Stomach smooth muscle (tissue), 2 donors: Measurements from ENCODE around the gene INPP5E.
"Not testable (repeated sequence)": the region's sequence is repeated elsewhere in the genome, so short reads cannot be mapped to it uniquely, and the experiment has no call there.

Source experiments
- H3K27ac ChIP-seq: one replicate; pipeline ENCODE4 v1.7.0; 2013; ENCODE audit warnings: mild to moderate bottlenecking, low read length, inconsistent platforms
- H3K27me3 ChIP-seq, 2 donors: one replicate each; pipeline ENCODE4 v1.7.0; 2013; ENCODE audit warnings: low read length in 2 of 2; ENCODE audit not compliant: insufficient read depth in 2 of 2, control insufficient read depth in 1 of 2
- H3K36me3 ChIP-seq, 2 donors: one replicate each; pipeline ENCODE4 v1.7.0; 2013; ENCODE audit warnings: low read length in 2 of 2; ENCODE audit not compliant: control insufficient read depth in 2 of 2, insufficient read depth in 2 of 2
- H3K4me1 ChIP-seq: one replicate; pipeline ENCODE4 v1.7.0; 2013; ENCODE audit warnings: low read length; ENCODE audit not compliant: control insufficient read depth, insufficient read depth
- H3K4me3 ChIP-seq, 2 donors: one replicate each; pipeline ENCODE4 v1.7.0; 2013; ENCODE audit warnings: low read length in 2 of 2
- H3K9ac ChIP-seq, 2 donors: one replicate each; pipeline ENCODE4 v1.7.0; 2013; ENCODE audit warnings: low read length in 2 of 2, mild to moderate bottlenecking in 1 of 2
- H3K9me3 ChIP-seq, 2 donors: one replicate each; pipeline ENCODE4 v1.7.0; 2013; ENCODE audit warnings: low read length in 2 of 2; ENCODE audit not compliant: control insufficient read depth in 2 of 2
- donor health status: healthy.
- donor health status: Pancreatic carcinoma.

The INPP5E gene

DNA sequence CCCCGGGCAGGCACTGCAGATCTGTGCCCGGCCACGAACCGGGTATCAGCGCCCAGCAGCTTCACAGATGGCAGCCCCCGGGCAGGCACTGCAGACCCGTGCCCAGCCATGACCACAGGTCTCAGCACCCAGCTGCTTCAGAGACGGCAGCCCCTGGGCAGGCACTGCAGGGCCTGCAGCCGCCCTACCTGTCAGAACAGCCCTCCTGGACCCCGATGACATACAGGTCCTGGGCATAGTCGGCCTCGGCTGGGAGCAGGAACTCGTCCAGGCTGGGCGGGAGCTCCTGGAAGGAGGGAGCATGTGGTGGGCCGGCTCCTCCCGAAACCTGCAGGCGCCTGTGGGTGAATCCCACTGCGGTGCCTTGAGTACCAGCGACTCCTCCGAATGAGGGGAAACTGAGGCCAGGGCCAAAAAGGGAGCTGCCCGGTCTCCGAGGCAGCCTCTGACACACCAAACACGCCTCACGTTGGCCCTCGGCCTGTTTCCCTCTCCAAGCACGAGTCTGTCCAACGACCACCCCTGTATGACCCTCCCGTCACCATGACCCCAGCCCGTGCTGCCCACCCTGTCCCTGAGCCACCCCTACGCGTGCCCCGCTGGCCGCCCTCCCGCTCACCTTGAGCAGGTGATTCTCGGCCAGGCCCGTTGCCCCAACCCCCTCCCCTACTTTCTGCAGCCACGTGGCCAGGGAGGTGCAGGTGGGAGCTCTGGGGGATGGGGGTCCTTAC lies 5.6 kb downstream of the INPP5E start:
- Histone ChIP-seq H3K4me3 (no peak overlapping the region), H3K27ac (no peak overlapping the region), H3K27me3 (no peaks in the 10 kb centered on the region), H3K9ac (no peak overlapping the region), H3K4me1 (peaks cover 27% of the 10 kb centered on the region), H3K36me3 (peaks cover 6 to 24% of the 10 kb centered on the region in 2 donors), H3K9me3 (no peaks in the 10 kb centered on the region)

DNA sequence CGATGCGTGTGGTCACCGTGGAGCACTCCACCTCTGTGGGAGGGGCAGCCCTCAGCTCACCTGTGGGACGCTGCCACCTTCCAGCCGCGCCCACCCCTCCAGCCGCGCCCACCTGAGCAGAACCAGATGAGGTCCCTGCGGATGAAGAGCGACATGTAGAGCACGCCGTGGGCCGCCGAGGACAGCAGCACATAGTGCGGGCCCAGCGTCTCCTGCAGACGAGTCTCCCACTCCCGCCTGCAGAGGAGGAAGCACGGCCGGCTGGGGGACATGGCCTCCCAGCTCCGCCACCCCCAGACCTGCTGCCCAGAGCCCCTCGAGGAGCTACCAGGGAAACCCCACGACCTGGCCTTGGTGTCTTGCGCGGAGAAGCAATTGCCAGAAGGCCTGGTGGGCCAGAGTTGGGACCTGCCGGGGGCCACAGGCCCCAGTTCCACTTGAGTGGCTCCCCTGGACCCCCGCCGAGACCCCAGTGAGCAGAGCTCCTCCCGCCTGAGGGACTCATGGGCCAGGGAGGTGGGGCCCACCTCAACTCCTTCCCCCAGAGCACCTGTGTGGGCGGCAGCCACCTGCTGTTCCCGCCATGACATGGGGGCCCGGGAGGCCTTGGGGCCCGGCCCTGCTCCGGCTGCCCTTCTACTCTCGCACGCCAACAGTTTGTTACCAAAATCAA lies 6.5 kb downstream of the INPP5E start:
- H3K9me3 ChIP-seq, result no peaks in the 10 kb centered on the region
- H3K4me3 ChIP-seq, result no peak overlapping the region
- H3K9ac ChIP-seq, result no peak overlapping the region
- H3K27me3 ChIP-seq, result no peaks in the 10 kb centered on the region
- H3K4me1 ChIP-seq, result peaks cover 19% of the 10 kb centered on the region
- no peak overlapping the region for H3K27ac ChIP-seq
- H3K36me3 ChIP-seq, result peaks cover 11 to 26% of the 10 kb centered on the region in 2 donors

DNA sequence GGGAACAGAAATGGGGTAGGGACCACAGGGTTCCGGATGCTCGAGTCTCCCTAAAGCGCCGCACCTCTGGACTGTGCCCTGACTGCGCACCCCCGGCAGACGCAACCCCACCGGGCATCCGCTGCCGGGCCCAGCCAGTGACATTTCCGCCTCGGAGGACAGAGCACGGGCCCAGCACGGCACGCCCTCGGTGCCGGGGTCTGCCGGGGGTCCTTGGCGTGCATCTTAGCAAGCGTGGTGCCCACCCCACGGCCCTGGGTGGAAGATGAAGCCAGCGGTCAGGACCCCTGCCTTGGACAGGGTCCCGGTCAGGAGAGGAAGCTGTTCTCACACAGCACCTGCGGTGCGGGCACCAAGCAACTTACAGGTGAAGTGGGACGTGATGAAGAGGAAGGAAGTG lies 7.1 kb downstream of the INPP5E start:
- Histone ChIP-seq H3K9ac (no peak overlapping the region), H3K4me1 (peaks cover 13% of the 10 kb centered on the region), H3K27me3 (no peaks in the 10 kb centered on the region), H3K36me3 (peaks cover 11 to 26% of the 10 kb centered on the region in 2 donors), H3K27ac (no peak overlapping the region), H3K9me3 (no peaks in the 10 kb centered on the region), H3K4me3 (no peak overlapping the region)

DNA sequence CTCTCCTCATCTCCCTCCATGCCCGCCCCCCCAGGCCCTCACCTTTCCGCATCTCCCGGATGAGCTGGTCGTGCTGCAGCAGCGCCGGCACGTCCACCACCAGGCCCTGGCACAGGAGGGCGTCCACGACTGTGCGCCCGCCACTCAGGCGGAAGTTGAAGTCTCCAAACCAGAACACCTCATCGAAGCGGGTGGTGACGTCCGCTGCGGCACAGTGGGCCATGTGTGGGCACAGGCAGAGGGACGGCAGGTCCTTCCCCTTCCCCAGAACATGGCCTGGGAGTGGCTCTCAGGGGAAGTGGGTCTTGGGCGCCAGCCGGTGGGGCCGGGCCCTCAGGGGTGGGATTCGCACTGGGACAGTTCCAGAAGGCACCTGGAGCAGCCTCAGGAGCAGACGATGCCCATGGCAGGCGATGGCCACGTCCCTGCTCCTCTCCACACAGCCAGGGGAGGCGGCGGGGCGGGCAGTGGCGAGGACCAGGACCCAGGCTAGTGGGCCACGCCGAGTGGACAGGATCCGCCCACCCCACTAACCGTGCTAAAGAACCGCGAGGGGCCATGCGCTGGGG lies 7.8 kb downstream of the INPP5E start:
- H3K27me3 ChIP-seq, result no peaks in the 10 kb centered on the region
- H3K36me3 ChIP-seq, result peaks cover 11 to 26% of the 10 kb centered on the region in 2 donors

DNA sequence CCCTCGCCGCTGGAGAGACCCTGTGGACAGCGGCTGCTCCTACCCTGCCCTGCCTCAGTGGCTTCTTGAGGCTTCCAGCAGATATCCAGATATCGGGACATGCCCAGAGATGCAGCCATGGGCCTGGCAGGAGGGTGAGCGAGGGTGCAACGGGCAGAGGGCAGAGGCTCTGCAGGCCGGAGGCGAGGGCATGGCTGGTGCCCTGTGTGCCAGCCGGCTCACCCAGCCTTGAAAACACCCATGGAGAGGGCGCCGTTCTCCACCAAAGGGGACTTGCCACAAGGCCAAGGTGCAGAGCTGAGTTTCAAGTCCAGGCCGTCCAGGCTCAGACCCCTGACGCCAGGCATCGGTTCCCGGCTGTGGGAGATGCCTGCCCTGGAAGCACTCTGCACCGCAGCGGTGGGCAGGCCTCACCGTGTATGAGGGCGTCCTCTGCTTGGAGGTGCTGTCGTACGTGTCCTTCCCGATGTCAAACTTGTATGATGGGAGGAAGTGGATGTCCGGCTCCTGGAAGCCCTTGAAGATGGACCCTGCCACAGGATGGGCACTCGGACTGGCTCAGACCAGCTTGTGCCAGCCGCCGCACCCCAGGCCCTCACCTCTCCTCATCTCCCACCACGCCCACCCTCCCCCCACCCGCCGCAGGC lies 8.9 kb downstream of the INPP5E start:
- no peaks in the 10 kb centered on the region for H3K27me3 ChIP-seq
- H3K9me3 ChIP-seq, result no peaks in the 10 kb centered on the region
- no peak overlapping the region for H3K27ac ChIP-seq
- H3K4me3 ChIP-seq, result no peak overlapping the region
- no peaks in the 10 kb centered on the region for H3K4me1 ChIP-seq
- H3K9ac ChIP-seq, result no peak overlapping the region
- peaks cover 11 to 27% of the 10 kb centered on the region in 2 donors for H3K36me3 ChIP-seq

More for the DNA sequence above, 7.8 kb downstream of the INPP5E start:
- H3K9ac ChIP-seq, result no peak overlapping the region
- H3K27ac ChIP-seq, result no peak overlapping the region
- H3K4me1 ChIP-seq, result peaks cover 6% of the 10 kb centered on the region
- H3K9me3 ChIP-seq, result no peaks in the 10 kb centered on the region
- no peak overlapping the region for H3K4me3 ChIP-seq

DNA sequence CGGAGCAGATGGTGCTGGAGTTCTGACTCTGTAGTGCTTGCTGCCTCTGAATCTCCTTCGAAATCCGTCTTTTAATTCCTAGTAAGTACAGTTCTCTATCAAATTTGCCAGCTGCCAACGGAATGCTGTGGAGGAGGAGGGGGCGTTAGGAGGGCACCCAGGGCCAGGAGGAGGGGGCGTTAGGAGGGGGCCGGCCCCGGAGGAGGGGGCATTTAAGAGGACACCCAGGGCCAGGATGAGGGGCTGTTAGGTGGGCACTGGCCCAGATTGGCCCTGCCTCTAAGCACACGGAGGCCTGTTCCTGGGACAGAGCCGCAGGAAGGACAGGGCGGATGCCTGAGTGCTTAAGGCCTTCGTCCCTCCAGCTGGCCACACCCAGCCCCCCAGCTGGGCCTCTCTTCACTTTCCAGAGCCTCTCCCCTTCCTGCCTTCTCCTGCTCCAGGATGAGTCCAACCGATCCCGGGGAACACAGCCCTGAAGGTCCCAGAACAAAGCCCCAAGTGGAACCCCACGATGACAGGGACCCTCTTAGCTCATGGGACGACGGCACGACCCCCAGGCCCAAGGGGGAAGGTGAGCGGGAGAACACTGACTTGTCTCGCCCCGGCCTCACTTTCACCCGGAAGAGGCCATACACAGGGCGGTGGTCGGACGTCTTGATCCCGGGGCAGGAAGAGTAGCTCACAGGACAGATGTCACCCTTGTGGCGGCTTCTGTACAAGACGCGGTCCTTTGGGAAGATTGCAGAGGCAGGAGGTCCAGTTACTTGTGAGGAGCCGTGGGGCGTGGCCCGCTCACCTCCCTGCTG lies 9.8 kb downstream of the INPP5E start:
- Histone ChIP-seq H3K27me3 (no peaks in the 10 kb centered on the region), H3K9me3 (no peaks in the 10 kb centered on the region), H3K36me3 (peaks cover 11 to 22% of the 10 kb centered on the region in 2 donors), H3K27ac (no peak overlapping the region), H3K9ac (no peak overlapping the region), H3K4me3 (no peak overlapping the region), H3K4me1 (no peaks in the 10 kb centered on the region)

DNA sequence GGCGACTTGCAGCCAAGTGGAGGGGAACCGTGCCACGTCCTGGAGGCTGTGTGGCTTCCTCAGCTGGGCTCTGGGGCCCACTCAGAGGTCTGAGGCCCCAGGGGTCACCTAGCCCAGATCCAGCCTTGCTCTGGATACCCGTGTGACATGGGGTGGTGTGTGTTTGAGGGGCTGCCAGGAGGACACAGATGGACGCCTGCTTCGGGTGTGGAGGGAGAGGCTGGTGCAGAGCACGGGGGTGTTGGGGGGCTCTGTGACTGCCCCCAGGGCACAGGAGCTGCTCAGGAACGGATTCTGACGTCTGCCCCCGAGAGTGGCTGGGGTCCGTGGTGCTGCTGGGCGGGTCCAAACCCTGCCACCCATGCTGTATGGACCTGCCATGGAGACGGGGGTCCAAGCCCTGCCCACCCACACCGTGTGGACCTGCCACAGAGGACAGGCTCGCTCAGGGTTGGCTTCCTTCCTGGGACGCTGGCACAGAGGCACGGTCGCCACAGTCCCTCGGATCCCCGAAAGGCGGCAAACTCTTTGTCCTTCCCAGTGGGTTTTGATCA lies 10.5 kb downstream of the INPP5E start:
- peaks cover 16 to 27% of the 10 kb centered on the region in 2 donors for H3K36me3 ChIP-seq
- no peak overlapping the region for H3K27ac ChIP-seq

DNA sequence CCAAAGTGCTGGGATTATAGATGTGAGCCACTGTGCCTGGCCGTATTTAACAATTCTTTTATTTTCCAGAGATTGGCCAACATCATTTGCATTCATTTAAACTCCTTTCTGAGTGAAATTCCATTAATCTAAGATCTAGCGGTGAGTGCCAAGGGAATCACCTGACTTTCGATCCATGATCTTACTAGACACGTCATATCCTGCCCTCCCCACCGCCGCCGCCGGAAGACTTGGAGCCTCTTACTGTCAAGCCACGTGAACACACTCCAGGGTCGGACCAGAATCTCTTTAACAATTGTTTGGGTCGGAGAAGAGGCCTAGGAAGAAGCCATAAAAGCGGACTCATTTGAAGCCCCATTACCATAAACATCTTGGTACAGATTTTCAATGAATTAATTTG lies 12.9 kb downstream of the INPP5E start:
- H3K9ac ChIP-seq, result no peak overlapping the region
- peaks cover 35 to 40% of the 10 kb centered on the region in 2 donors for H3K36me3 ChIP-seq
- no peaks in the 10 kb centered on the region for H3K9me3 ChIP-seq
- H3K4me3 ChIP-seq, result no peak overlapping the region
- no peaks in the 10 kb centered on the region for H3K4me1 ChIP-seq
- no peak overlapping the region for H3K27ac ChIP-seq
- H3K27me3 ChIP-seq, result no peaks in the 10 kb centered on the region

More for the DNA sequence above, 10.5 kb downstream of the INPP5E start:
- Histone ChIP-seq H3K4me1 (no peaks in the 10 kb centered on the region), H3K9ac (no peak overlapping the region), H3K27me3 (no peaks in the 10 kb centered on the region), H3K4me3 (no peak overlapping the region), H3K9me3 (no peaks in the 10 kb centered on the region)

DNA sequence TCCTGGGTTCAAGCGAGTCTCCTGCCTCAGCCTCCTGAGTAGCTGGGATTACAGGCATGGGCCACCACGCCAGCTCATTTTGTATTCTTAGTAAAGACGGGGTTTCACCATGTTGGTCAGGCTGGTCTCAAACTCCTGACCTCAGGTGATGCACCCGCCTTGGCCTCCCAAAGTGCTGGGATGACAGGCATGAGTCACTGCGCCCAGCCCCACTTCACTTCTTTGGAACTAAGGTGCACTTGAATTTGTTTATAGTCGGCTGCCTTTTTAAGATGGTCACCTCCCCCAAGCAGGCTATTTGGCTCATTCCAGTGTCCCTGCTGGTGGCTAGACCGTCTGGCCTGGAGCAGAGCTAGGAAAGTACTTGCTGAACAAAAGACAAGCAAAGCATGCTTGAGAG lies 14.3 kb downstream of the INPP5E start:
- H3K27me3 ChIP-seq, H3K4me1 ChIP-seq, H3K27ac ChIP-seq, H3K9ac ChIP-seq, H3K4me3 ChIP-seq, H3K9me3 ChIP-seq: not testable (repeated sequence)
- peaks cover 40 to 46% of the 10 kb centered on the region in 2 donors for H3K36me3 ChIP-seq
